ENCODE measurements around the gene CALML4. TPM values are rescaled to one million over a fixed set of nuclear protein-coding genes. Genes with fewer than 3 reads are reported as not detected.

Gene CALML4
- total and polyA plus RNA-seq, 2 donors (not counting 3 experiments of a cell fraction or from before 2014, with no cell fraction given) = 2.6 to 10.1 TPM

- intact Hi-C loops (cut with micrococcal nuclease) (no loop called here), dilution Hi-C loops (cut with MboI; ENCODE audit: extremely low pct_ligation_motif_present, low sequenced_read_pairs) (no loop called here)
- Histone ChIP-seq H4K20me1 (replicated peaks; ENCODE audit: control insufficient read depth, extremely low read depth, insufficient read depth, low read length) (no peaks in the 10 kb centered on the region), H3K9me1 (replicated peaks; ENCODE audit: control insufficient read depth, extremely low read depth, insufficient read depth, low read length) (no peaks in the 10 kb centered on the region), H3K27me3 (ENCODE audit: control insufficient read depth in 2 of 2, insufficient read depth in 2 of 2, low read length in 2 of 2) (no peaks in the 10 kb centered on the region), H3K4me3 (replicated peaks in 1 of 3; ENCODE audit: insufficient read depth in 1 of 3, low read depth in 1 of 3, low read length in 3 of 3) (no peak overlapping the region), H3K27ac (ENCODE audit: insufficient read depth, low read depth, low read length) (no peak overlapping the region), H3K4me2 (ENCODE audit: insufficient read depth, low read length) (no peak overlapping the region), H3K9ac (replicated peaks; ENCODE audit: extremely low read depth, insufficient read depth, low read length) (no peak overlapping the region), H3K9me3 (replicated peaks; ENCODE audit: control insufficient read depth, insufficient read depth, low read length) (no peaks in the 10 kb centered on the region), H2AFZ (ENCODE audit: low read depth, low read length) (no peak overlapping the region), H3K79me2 (ENCODE audit: control insufficient read depth, insufficient read depth, low read length) (no peaks in the 10 kb centered on the region), H3K4me1 (ENCODE audit: control insufficient read depth, extremely low read depth, insufficient read depth, low read length) (no peaks in the 10 kb centered on the region), H3K36me3 (ENCODE audit: control insufficient read depth in 2 of 2, extremely low read depth in 1 of 2, insufficient read depth in 2 of 2, low read length in 2 of 2) (peaks cover 0 to 2% of the 10 kb centered on the region in 2 experiments)
- CTCF ChIA-PET = interaction anchor here (0.9 kb wide), 1 partner anchor 11 kb away, joined by 3 read pairs; no protein-coding TSS in a partner anchor
- FAIRE-seq = no peak
- POLR2A ChIA-PET = no interaction called here
- no peak for DNase-seq (ENCODE audit: low read depth, low spot score)
- TF ChIP-seq POLR2A (IDR thresholded peaks at IDR 0.05; ENCODE audit: low read depth, low read length) = no peak
- no peak for TF ChIP-seq FOS (IDR thresholded peaks at IDR 0.05; ENCODE audit: borderline replicate concordance, insufficient read depth, low read length)
- no peak for TF ChIP-seq JUN (IDR thresholded peaks at IDR 0.05; ENCODE audit: borderline replicate concordance, insufficient read depth, insufficient read length, low read depth)
- TF ChIP-seq POLR2AphosphoS5 (IDR thresholded peaks at IDR 0.05; ENCODE audit: insufficient read depth, low read depth, low read length) = no peak
- TF ChIP-seq MAX (IDR thresholded peaks at IDR 0.05; ENCODE audit: insufficient read depth, insufficient read length) = no peak
- TF ChIP-seq GATA2 (IDR thresholded peaks at IDR 0.05; ENCODE audit: insufficient read depth, insufficient read length, low read depth, low read length) = no peak
- TF ChIP-seq CTCF (IDR thresholded peaks at IDR 0.05; ENCODE audit: extremely low read depth in 1 of 2, insufficient read depth in 1 of 2, low read depth in 1 of 2, low read length in 2 of 2) = no peak
- TF ChIP-seq EZH2 (IDR thresholded peaks at IDR 0.05; ENCODE audit: borderline replicate concordance, low read depth, low read length, severe bottlenecking) = no peak
- TF ChIP-seq MYC (IDR thresholded peaks at IDR 0.05; ENCODE audit: low read depth, low read length) = no peak
- BruUV-seq (replicated peaks) = no TSS peak
Measured at GRCh38 chr15:68199340-68199739, 5.8 kb downstream of the CALML4 start.

All from endothelial cell of umbilical vein (primary cell).